K562 (cell line): Measurements from ENCODE around the gene TELO2. TPM values are rescaled to one million over a fixed set of nuclear protein-coding genes. Genes with fewer than 3 reads are reported as not detected.

ENCODE experiments used
- ATAC-seq: fragments of 200-7000 bp; cut with Tn5 transposase; 3 replicates; pipeline ENCODE4 v1.9.1; 2020; ENCODE audit warnings: moderate library complexity
- BruUV-seq: library from RNA; stranded (reverse); fragments of 400-500 nt; replicated peaks from 2 replicates; lab custom pipeline; 2021; lab: Mats Ljungman, UMichigan
- CTCF ChIA-PET: fragments of 300-600 bp; formaldehyde crosslinking; extraction: SDS; loops from one replicate; lab custom pipeline; 2021; ENCODE audit warnings: low intra/inter-chr PET ratio; lab: Yijun Ruan, JAX
- POLR2A ChIA-PET: fragments of 300-600, 350-650 bp; sonication (Branson Sonifier 250); formaldehyde crosslinking; extraction: SDS; loops from one replicate; lab custom pipeline; 2021; ENCODE audit warnings: antibody characterized with exemption, inconsistent platforms; lab: Yijun Ruan, JAX
- DNase-seq, 4 experiments: peaks; one replicate each; pipeline versions ENCODE4 v3.0.0 to v3.0.0-alpha.2; 2011 to 2018; ENCODE audit warnings: low spot score in 3 of 4, mixed read lengths in 3 of 4; ENCODE audit errors: extremely low read depth in 1 of 4
- FAIRE-seq: peaks from 2 replicates; lab custom pipeline; 2011; peaks lifted over from hg19 to GRCh38; lab: Jason Lieb, UNC
- H2AFZ ChIP-seq: 2 replicates; pipeline ENCODE4 v1.6.0; 2011; ENCODE audit warnings: low read depth, low read length, control low read depth, inconsistent platforms
- H3K27ac ChIP-seq: fragments of 200-600 bp; 3 replicates; pipeline ENCODE4 v1.8.0; 2011; ENCODE audit warnings: low read depth, mild to moderate bottlenecking, control low read depth, inconsistent platforms, low read length, moderate library complexity, mixed read lengths; ENCODE audit errors: extremely low read depth
- H3K27me3 ChIP-seq, 2 experiments: fragments of 300-600 bp in 1 of 2; 2 replicates in 1 of 2; 3 replicates in 1 of 2; pipeline versions ENCODE4 v1.6.0 to v1.8.0; 2011; ENCODE audit warnings: inconsistent platforms in 2 of 2, low read length in 2 of 2, mild to moderate bottlenecking in 1 of 2, mixed read lengths in 1 of 2, moderate library complexity in 1 of 2; ENCODE audit not compliant: control insufficient read depth in 2 of 2, insufficient read depth in 2 of 2
- H3K36me3 ChIP-seq: fragments of 300-600 bp; 3 replicates; pipeline ENCODE4 v1.8.0; 2011; ENCODE audit warnings: mild to moderate bottlenecking, low read length, inconsistent platforms; ENCODE audit not compliant: control insufficient read depth, insufficient read depth
- H3K4me1 ChIP-seq, 2 experiments: fragments of 200-600 bp in 1 of 2; replicated peaks in 1 of 2; 2 replicates in 1 of 2; 3 replicates in 1 of 2; pipeline versions ENCODE4 v1.5.1 to v1.8.0; 2011; ENCODE audit warnings: inconsistent platforms in 2 of 2, low read length in 2 of 2, mild to moderate bottlenecking in 1 of 2, mixed read lengths in 1 of 2, moderate library complexity in 1 of 2; ENCODE audit not compliant: control insufficient read depth in 2 of 2, insufficient read depth in 2 of 2
- H3K4me2 ChIP-seq: 2 replicates; pipeline ENCODE4 v1.6.1; 2011; ENCODE audit warnings: low read length, control low read depth, inconsistent platforms, mixed read lengths; ENCODE audit not compliant: insufficient read depth
- H3K4me3 ChIP-seq: fragments of 200-600 bp; sonication (generic), shearing (Covaris generic); 2 replicates; pipeline ENCODE4 v1.5.1; 2016; ENCODE audit warnings: control low read depth, inconsistent platforms
- H3K79me2 ChIP-seq: fragments of 200-600 bp; 3 replicates; pipeline ENCODE4 v1.8.0; 2011; ENCODE audit warnings: low read length, inconsistent platforms; ENCODE audit not compliant: control insufficient read depth, insufficient read depth
- H3K9ac ChIP-seq, 2 experiments: 2 replicates each; pipeline versions ENCODE4 v1.6.0 to v1.6.1; 2011; ENCODE audit warnings: low read depth in 2 of 2, low read length in 2 of 2, control low read depth in 1 of 2, inconsistent platforms in 1 of 2, mild to moderate bottlenecking in 1 of 2, mixed read lengths in 1 of 2; ENCODE audit not compliant: insufficient read depth in 1 of 2
- H3K9me1 ChIP-seq: one replicate; pipeline ENCODE4 v1.6.0; 2011; ENCODE audit warnings: inconsistent platforms, mild to moderate bottlenecking, low read length, moderate library complexity; ENCODE audit not compliant: control insufficient read depth, insufficient read depth
- H3K9me3 ChIP-seq: replicated peaks from 2 replicates; pipeline ENCODE4 v1.5.1; 2011; ENCODE audit warnings: low read depth, low read length, inconsistent platforms; ENCODE audit not compliant: control insufficient read depth, insufficient read depth
- H4K20me1 ChIP-seq: replicated peaks from 2 replicates; pipeline ENCODE4 v1.6.1; 2011; ENCODE audit warnings: low read length, inconsistent platforms, mixed read lengths; ENCODE audit not compliant: control insufficient read depth, insufficient read depth
- CREB3 ChIP-seq: fragments of 450-650 bp; conservative IDR thresholded peaks from 2 replicates; pipeline ENCODE4 v1.6.1; 2016; ENCODE audit warnings: missing genetic modification characterization, low read depth, mild to moderate bottlenecking, missing compliant biosample characterization, moderate library complexity
- ETS1 ChIP-seq: conservative IDR thresholded peaks from 2 replicates; pipeline ENCODE4 v1.6.1; 2011; ENCODE audit warnings: low read depth, mild to moderate bottlenecking, low read length; ENCODE audit not compliant: control insufficient read depth
- FOXA3 ChIP-seq, 2 experiments: fragments of 450-650 bp in 1 of 2; sonication (generic) in 1 of 2; formaldehyde crosslinking; IDR thresholded peaks in 1 of 2; conservative IDR thresholded peaks in 1 of 2; 2 replicates each; pipeline versions ENCODE4 v1.4.0 to v1.8.0; 2020 to 2022; ENCODE audit warnings: mild to moderate bottlenecking in 2 of 2, missing genetic modification reagents in 1 of 2
- HEY1 ChIP-seq: fragments of 250-450 bp; sonication (Bioruptor Pico); IDR thresholded peaks from 2 replicates; pipeline ENCODE4 v1.5.0; 2020; ENCODE audit warnings: mild to moderate bottlenecking, moderate library complexity, borderline replicate concordance
- HINFP ChIP-seq: fragments of 450-650 bp; conservative IDR thresholded peaks from 2 replicates; pipeline ENCODE4 v1.6.1; 2016; ENCODE audit warnings: missing genetic modification characterization, low read depth, mild to moderate bottlenecking, control low read depth, missing compliant biosample characterization
- MAFG ChIP-seq: fragments of 450-650 bp; conservative IDR thresholded peaks from 2 replicates; pipeline ENCODE4 v1.6.1; 2016; ENCODE audit warnings: missing genetic modification characterization, missing compliant biosample characterization
- MXI1 ChIP-seq: IDR thresholded peaks from 2 replicates; pipeline ENCODE4 v1.6.1; 2011; ENCODE audit warnings: low read depth, mild to moderate bottlenecking, improper control_type of control experiment, low read length
- NFIC ChIP-seq: fragments of 450-650 bp; IDR thresholded peaks from 2 replicates; pipeline ENCODE4 v1.6.1; 2017; ENCODE audit warnings: mild to moderate bottlenecking, inconsistent platforms
- POLR2A ChIP-seq: fragments of 450-650 bp; conservative IDR thresholded peaks from 2 replicates; pipeline ENCODE4 v1.6.1; 2016
- SMARCC2 ChIP-seq: fragments of 450-650 bp; IDR thresholded peaks from 2 replicates; pipeline ENCODE4 v1.6.1; 2017; ENCODE audit warnings: antibody characterized with exemption, moderate library complexity, mild to moderate bottlenecking, low read depth
- SMARCE1 ChIP-seq: fragments of 450-650 bp; IDR thresholded peaks from 2 replicates; pipeline ENCODE4 v1.7.1; 2016; ENCODE audit warnings: mild to moderate bottlenecking
- U2AF2 ChIP-seq: fragments of 200-400 bp; formaldehyde crosslinking; optimal IDR thresholded peaks from 2 replicates; pipeline ENCODE3; 2017; ENCODE audit warnings: low read depth, mild to moderate bottlenecking, low read length
- ZNF143 ChIP-seq: sonication (generic); formaldehyde crosslinking; IDR thresholded peaks from 2 replicates; pipeline ENCODE4 v1.9.0; 2022; ENCODE audit warnings: mild to moderate bottlenecking, missing genetic modification reagents
- ZNF41 ChIP-seq: fragments of 250-450 bp; sonication (Bioruptor Pico); conservative IDR thresholded peaks from 2 replicates; pipeline ENCODE4 v1.4.0; 2020; ENCODE audit warnings: mild to moderate bottlenecking
- ZNF76 ChIP-seq: fragments of 250-450 bp; sonication (Bioruptor Pico); IDR thresholded peaks from 2 replicates; pipeline ENCODE4 v1.4.0; 2020; ENCODE audit warnings: mild to moderate bottlenecking, moderate library complexity, borderline replicate concordance
- ZNF764 ChIP-seq: fragments of 250-450 bp; sonication (Bioruptor Pico); IDR thresholded peaks from 2 replicates; pipeline ENCODE4 v1.4.0; 2020; ENCODE audit warnings: low read depth, mild to moderate bottlenecking, moderate library complexity
- ZNF79 ChIP-seq: fragments of 250-450 bp; sonication (Bioruptor Pico); IDR thresholded peaks from 2 replicates; pipeline ENCODE4 v1.4.0; 2020; ENCODE audit warnings: low read depth, mild to moderate bottlenecking, moderate library complexity
- ZNF830 ChIP-seq: fragments of 250-450 bp; sonication (Bioruptor Pico); IDR thresholded peaks from 2 replicates; pipeline ENCODE4 v1.5.0; 2021; ENCODE audit warnings: mild to moderate bottlenecking
- WGBS: fragments of 100-300 bp; shearing (Covaris generic); methylation state at CpG from one replicate; pipeline ENCODE4 v1.1.6; 2016; ENCODE audit warnings: low coverage, mixed read lengths; ENCODE audit not compliant: insufficient coverage; ENCODE audit errors: missing lambda C conversion rate; 5-methylcytosine and 5-hydroxymethylcytosine counted together
- in situ Hi-C: fragments of 300-500 bp; cut with MboI; formaldehyde crosslinking; loops from 4 replicates; pipeline ENCODE4 v1.15.0; 2018; ENCODE audit warnings: inconsistent platforms, mixed read lengths
- intact Hi-C: fragments of 100-400 bp; cut with micrococcal nuclease; formaldehyde crosslinking; loops from 2 replicates; pipeline ENCODE4 v1.14.2; 2022
- polyA plus RNA-seq, 8 experiments: library from polyadenylated mRNA; depleted of rRNA in 4 of 8; stranded (reverse) in 5 of 8; unstranded in 3 of 8; fragments of >200 nt; fragmentation: Nextera tagmentation in 2 of 8; fragmentation: Illumina TruSeq in 1 of 8; extraction: Ambion mirVana in 2 of 8; extraction: Trizol in 1 of 8; gene quantifications; 2 replicates each; pipeline versions ENCODE4 v1.2.1 to v1.2.3, GENCODE V29; 2011 to 2014; ENCODE audit warnings: inconsistent platforms in 1 of 8, missing spikeins in 1 of 8
- total RNA-seq, 7 experiments: library from RNA; depleted of rRNA in 6 of 7; stranded (reverse); fragments of >200 nt in 6 of 7; fragmentation: Illumina TruSeq in 2 of 7; extraction: Trizol in 2 of 7; gene quantifications; 2 replicates each; pipeline versions ENCODE4 v1.2.1 to v1.2.3, GENCODE V29; 2011 to 2021; ENCODE audit warnings: low replicate concordance in 1 of 7

The TELO2 gene
- total and polyA plus RNA-seq, 9 of the 15 experiments (the other 6 are each of a cell fraction or from before 2014, with no cell fraction given), result 0.51 to 91.8 (median 14.5) TPM

GRCh38 chr16:1542166-1542500, 49.0 kb downstream of the TELO2 start:
- intact Hi-C loops, result no loop called here
- FAIRE-seq, result no peak
- POLR2A ChIA-PET, result no interaction called here
- no peak for DNase-seq
- Histone ChIP-seq H3K36me3 (no peaks in the 10 kb centered on the region), H2AFZ (no peak overlapping the region), H3K4me3 (no peak overlapping the region), H3K79me2 (no peaks in the 10 kb centered on the region), H3K27ac (no peak overlapping the region), H4K20me1 (no peaks in the 10 kb centered on the region), H3K9ac (peak overlapping the region in 1 of 2 experiments; percentile 31; a peak in 1 of 4 replicates)
- no TSS peak for BruUV-seq
- whole genome bisulfite sequencing, result 65% methylated on average over 2 of the region's 2 CpGs
- no peak for TF ChIP-seq ZNF764
- no peak for TF ChIP-seq U2AF2
- TF ChIP-seq SMARCE1, result no peak
- no peak for TF ChIP-seq ETS1
- no peak for TF ChIP-seq HEY1 (CRISPR knock-in tag)
- no peak for TF ChIP-seq NFIC
- no peak for TF ChIP-seq POLR2A
- TF ChIP-seq ZNF79 (CRISPR knock-in tag), result no peak
- no peak for TF ChIP-seq SMARCC2
- TF ChIP-seq ZNF41 (CRISPR knock-in tag), result no peak
- TF ChIP-seq CREB3 (tag), result no peak
- TF ChIP-seq HINFP (tag), result no peak
- no peak for TF ChIP-seq ZNF830
- no peak for TF ChIP-seq MAFG
- TF ChIP-seq ZNF143 (CRISPR knock-in tag), result no peak
- no peak for TF ChIP-seq ZNF76 (CRISPR knock-in tag)
- TF ChIP-seq MXI1, result no peak
- TF ChIP-seq FOXA3 (CRISPR knock-in tag; conservative IDR thresholded peaks at IDR 0.05 in 1 of 2, IDR thresholded peaks at IDR 0.05 in 1 of 2), result no peak
- TF ChIP-seq, all 486 proteins: peak for 0
- no peaks in the 10 kb centered on the region for H3K9me3 ChIP-seq
- in situ Hi-C loops, result no loop called here
- no peaks in the 10 kb centered on the region for H3K27me3 ChIP-seq
- CTCF ChIA-PET, result no interaction called here
- no peak; the same call in 2 of the 3 replicates for ATAC-seq
- H3K4me2 ChIP-seq, result no peak overlapping the region
- H3K9me1 ChIP-seq, result no peaks in the 10 kb centered on the region
- peaks cover 11 to 64% of the 10 kb centered on the region in 2 experiments; a peak in 4 of 5 replicates for H3K4me1 ChIP-seq
